Measurements from ENCODE around the gene TCF7L1.
"Not testable (repeated sequence)": the region's sequence is repeated elsewhere in the genome, so short reads cannot be mapped to it uniquely, and the experiment has no call there.

Gene TCF7L1

GRCh38 chr2:85329701-85330100 is 196.5 kb downstream of the TCF7L1 start:
- DNase-seq = not testable (repeated sequence)

GRCh38 chr2:85330839-85331636 is 197.8 kb downstream of the TCF7L1 start:
- DNase-seq = no peak

- DNase-seq = not testable (repeated sequence)
These were observed 200.7 kb downstream of the TCF7L1 start for GRCh38 chr2:85333877-85334276.

- DNase-seq = no peak
These were observed 201.7 kb downstream of the TCF7L1 start for GRCh38 chr2:85334928-85335327.

- no peak for DNase-seq
These were observed 207.1 kb downstream of the TCF7L1 start for GRCh38 chr2:85340034-85340892.

- DNase-seq = no peak
These were observed 208.3 kb downstream of the TCF7L1 start for GRCh38 chr2:85341269-85342029.

GRCh38 chr2:85342156-85342555 is 209.0 kb downstream of the TCF7L1 start:
- no peak for DNase-seq

- not testable (repeated sequence) for DNase-seq
These were observed 210.2 kb downstream of the TCF7L1 start for GRCh38 chr2:85343207-85343895.

- no peak for DNase-seq
These were observed 211.3 kb downstream of the TCF7L1 start for GRCh38 chr2:85344356-85344954.

GRCh38 chr2:85347599-85347998 is 214.4 kb downstream of the TCF7L1 start:
- no peak for DNase-seq

- DNase-seq = no peak
These were observed 220.7 kb downstream of the TCF7L1 start for GRCh38 chr2:85353876-85354285.

- DNase-seq = peak; percentile 95
These were observed 221.3 kb downstream of the TCF7L1 start, which contains the start of the genes ELMOD3 and RETSAT for GRCh38 chr2:85354286-85355072. Gene ELMOD3, plus strand, starts transcription at chr2:85354769. Its CDS starts 2,430 bp downstream, at chr2:85357199. Gene RETSAT, minus strand, starts transcription at chr2:85354528. Its CDS starts 21 bp downstream, at chr2:85354507.

- DNase-seq = no peak
These were observed 221.8 kb downstream of the TCF7L1 start for GRCh38 chr2:85355073-85355410.

GRCh38 chr2:85355521-85355920 is 222.3 kb downstream of the TCF7L1 start:
- DNase-seq = no peak

GRCh38 chr2:85356186-85356585 is 223.0 kb downstream of the TCF7L1 start:
- no peak for DNase-seq

- no peak for DNase-seq
These were observed 224.5 kb downstream of the TCF7L1 start for GRCh38 chr2:85357736-85358135.

Measured in NCI-H1048 (cell line).